T-cell (primary cell): ENCODE measurements around the gene SLC25A13. TPM values are rescaled to one million over a fixed set of nuclear protein-coding genes. Genes with fewer than 3 reads are reported as not detected.
"Not testable (repeated sequence)": the region's sequence is repeated elsewhere in the genome, so short reads cannot be mapped to it uniquely, and the experiment has no call there.

ENCODE experiments used
- ATAC-seq, 4 experiments: fragments of 200-7000 bp in 3 of 4; fragments of 150-1000 bp in 1 of 4; cut with Tn5 transposase; replicated peaks in 1 of 4; 1 replicate in 3 of 4; 2 replicates in 1 of 4; pipeline ENCODE4 v1.10.0; 2021; ENCODE audit warnings: moderate library complexity in 3 of 4, mild to moderate bottlenecking in 2 of 4, moderate number of reproducible peaks in 1 of 4
- CTCF ChIA-PET, 2 donors: fragments of 300-600 bp; sonication (Branson Sonifier 250); formaldehyde crosslinking; loops; one replicate each; lab custom pipeline; 2022; ENCODE audit warnings: antibody characterized with exemption in 2 of 2; lab: Charles Lee
- POLR2A ChIA-PET, 2 donors: fragments of 300-600 bp; sonication (Branson Sonifier 250); formaldehyde crosslinking; loops; one replicate each; lab custom pipeline; 2022; ENCODE audit warnings: antibody characterized with exemption in 2 of 2; lab: Charles Lee
- DNase-seq, 35 experiments: peaks; one replicate each; pipeline versions ENCODE4 v3.0.0 to v3.0.0-alpha.2; 2013 to 2023
- H3K27ac ChIP-seq: one replicate; pipeline ENCODE4 v1.5.1; 2013; ENCODE audit warnings: low read length
- H3K27me3 ChIP-seq, 2 experiments: replicated peaks in 1 of 2; 1 replicate in 1 of 2; 2 replicates in 1 of 2; pipeline versions ENCODE4 v1.6.1 to v1.7.0; 2013; ENCODE audit warnings: low read length in 1 of 2, mixed read lengths in 1 of 2; ENCODE audit not compliant: control insufficient read depth in 2 of 2, insufficient read depth in 2 of 2; ENCODE audit errors: extremely low read depth in 1 of 2
- H3K36me3 ChIP-seq, 2 donors: 1 replicate in 1 of 2; 2 replicates in 1 of 2; pipeline versions ENCODE4 v1.6.1 to v1.7.0; 2013; ENCODE audit warnings: low read length in 1 of 2; ENCODE audit not compliant: control insufficient read depth in 2 of 2, insufficient read depth in 1 of 2; ENCODE audit errors: extremely low read depth in 1 of 2
- H3K4me1 ChIP-seq, 2 experiments: 1 replicate in 1 of 2; 2 replicates in 1 of 2; pipeline versions ENCODE4 v1.6.1 to v1.7.0; 2013; ENCODE audit warnings: low read length in 2 of 2, mixed read lengths in 1 of 2; ENCODE audit not compliant: insufficient read depth in 2 of 2, control insufficient read depth in 1 of 2; ENCODE audit errors: extremely low read depth in 1 of 2
- H3K4me3 ChIP-seq, 2 donors: 1 replicate in 1 of 2; 2 replicates in 1 of 2; pipeline versions ENCODE4 v1.5.1 to v1.7.0; 2013; ENCODE audit warnings: mild to moderate bottlenecking in 2 of 2, low read length in 1 of 2, moderate library complexity in 1 of 2; ENCODE audit not compliant: control insufficient read depth in 1 of 2; ENCODE audit errors: extremely low read depth in 1 of 2
- H3K9me3 ChIP-seq: 2 replicates; pipeline ENCODE4 v1.7.0; 2013
- H3K27ac Mint-ChIP-seq, 2 donors: one replicate each; pipeline ENCODE4 v1.8.0; 2020 to 2021; ENCODE audit warnings: mild to moderate bottlenecking in 2 of 2, mixed read lengths in 2 of 2
- H3K27me3 Mint-ChIP-seq, 2 donors: one replicate each; pipeline ENCODE4 v1.8.0; 2021 to 2022; ENCODE audit warnings: mixed read lengths in 2 of 2
- H3K36me3 Mint-ChIP-seq: one replicate; pipeline ENCODE4 v1.8.0; 2021; ENCODE audit warnings: mixed read lengths
- H3K4me1 Mint-ChIP-seq, 3 donors: one replicate each; pipeline ENCODE4 v1.8.0; 2020 to 2022; ENCODE audit warnings: mixed read lengths in 3 of 3, mild to moderate bottlenecking in 1 of 3
- H3K4me3 Mint-ChIP-seq, 3 donors: one replicate each; pipeline ENCODE4 v1.8.0; 2020 to 2022; ENCODE audit warnings: mild to moderate bottlenecking in 3 of 3, mixed read lengths in 3 of 3, moderate library complexity in 3 of 3
- H3K9me3 Mint-ChIP-seq, 3 donors: one replicate each; pipeline ENCODE4 v1.8.0; 2020 to 2022; ENCODE audit warnings: mixed read lengths in 3 of 3
- WGBS: methylation state at CpG from one replicate; pipeline ENCODE4 v1.1.5; 2013; ENCODE audit warnings: missing lambda C conversion rate; ENCODE audit not compliant: insufficient coverage; 5-methylcytosine and 5-hydroxymethylcytosine counted together
- total RNA-seq, 35 experiments: library from RNA in 6 of 35; stranded (reverse) in 6 of 35; fragments of 120-200 nt in 1 of 35; gene quantifications; one replicate each; pipeline versions ENCODE4 v1.2.1 to v1.2.4 and lab custom pipeline; 2013 to 2026

Gene SLC25A13
- total RNA-seq, 5 donors from 2014 or later (not counting 1 experiment from before 2014, with no cell fraction given), result 8.1 to 19.1 (median 10.9) TPM

DNA sequence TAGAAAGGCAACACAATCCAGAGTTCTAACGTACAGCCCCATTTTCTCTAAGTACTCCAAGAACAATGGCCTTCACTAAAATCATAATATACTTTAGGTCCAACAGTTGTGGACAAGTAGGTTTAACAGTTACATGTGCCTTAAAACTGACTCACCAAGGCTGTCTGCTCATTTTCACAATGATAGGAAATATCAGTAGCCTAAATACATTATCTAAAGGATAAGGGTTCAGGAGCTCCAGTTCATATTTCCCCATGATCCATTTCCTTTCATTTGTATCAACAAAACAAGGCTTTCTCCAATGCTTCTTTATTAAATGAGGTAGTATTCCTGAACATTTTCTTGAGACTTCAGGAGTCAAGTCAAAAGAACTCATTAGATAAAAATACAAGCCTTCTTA lies 164.0 kb downstream of the SLC25A13 start:
- WGBS, result no CpG with 5 or more reads among the region's 1 CpG
- Mint-ChIP-seq H3K27ac (no peak overlapping the region), H3K4me1 (no peaks in the 10 kb centered on the region), H3K4me3 (no peak overlapping the region), H3K27me3 (no peaks in the 10 kb centered on the region), H3K9me3 (peaks cover 0 to 6% (median 0%) of the 10 kb centered on the region in 3 donors), H3K36me3 (peaks cover 58% of the 10 kb centered on the region)
- no peaks in the 10 kb centered on the region for H3K27me3 ChIP-seq
- no peak overlapping the region for H3K4me3 ChIP-seq
- POLR2A ChIA-PET, result no interaction called here
- no peak for DNase-seq
- ATAC-seq, result no peak
- H3K4me1 ChIP-seq, result no peaks in the 10 kb centered on the region
- H3K9me3 ChIP-seq, result no peaks in the 10 kb centered on the region
- no peak overlapping the region for H3K27ac ChIP-seq
- CTCF ChIA-PET, result no interaction called here
- H3K36me3 ChIP-seq, result no peaks in the 10 kb centered on the region

DNA sequence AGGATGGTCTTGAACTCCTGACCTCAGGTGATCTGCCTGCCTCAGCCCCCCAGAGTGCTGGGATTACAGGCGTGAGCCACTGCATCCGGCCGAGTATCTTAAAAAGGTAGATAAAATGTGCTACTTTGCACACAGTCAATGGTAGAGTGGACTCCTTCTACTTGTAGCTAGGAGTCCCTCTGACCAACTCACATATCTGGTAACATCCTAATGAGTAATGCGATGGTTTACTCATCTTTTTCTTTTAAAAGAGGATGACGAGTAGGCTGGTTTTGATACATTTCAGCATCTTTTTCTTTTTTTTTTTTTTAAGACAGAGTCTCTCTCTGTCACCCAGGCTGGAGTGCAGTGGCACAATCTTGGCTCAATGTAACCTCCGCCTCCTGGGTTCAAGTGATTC lies 167.4 kb downstream of the SLC25A13 start:
- H3K36me3 ChIP-seq, DNase-seq, CTCF ChIA-PET, H3K4me3 Mint-ChIP-seq, H3K27ac ChIP-seq, H3K27me3 ChIP-seq, H3K9me3 Mint-ChIP-seq, H3K27ac Mint-ChIP-seq, H3K27me3 Mint-ChIP-seq, H3K9me3 ChIP-seq, ATAC-seq, H3K4me1 ChIP-seq, H3K4me1 Mint-ChIP-seq, H3K4me3 ChIP-seq: not testable (repeated sequence)
- H3K36me3 Mint-ChIP-seq, result peaks cover 56% of the 10 kb centered on the region
- POLR2A ChIA-PET, result interaction anchor here in 1 of 2 donors (0.6 kb wide), 1 partner anchor 805 kb away, joined by 3 read pairs; no protein-coding TSS in a partner anchor
- no CpG with 5 or more reads among the region's 6 CpGs for WGBS

DNA sequence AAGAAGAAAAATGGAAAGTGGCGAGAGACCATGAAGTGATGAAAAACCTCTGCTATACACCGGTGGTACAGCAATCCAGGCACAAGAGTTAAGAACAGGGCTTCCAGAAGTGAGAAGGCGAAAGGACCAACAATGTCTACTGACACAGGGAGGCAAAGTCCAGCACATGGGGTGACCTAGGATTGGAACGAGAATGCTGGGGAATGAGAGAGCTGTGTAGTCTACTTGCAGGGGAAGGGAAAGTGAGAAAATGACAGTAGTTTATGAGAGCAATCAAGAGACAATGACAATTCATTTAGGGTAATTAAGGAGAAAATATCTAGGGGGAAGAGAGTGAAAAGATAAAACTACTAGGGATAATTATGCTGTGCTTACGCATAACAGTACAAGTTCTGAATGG lies 169.2 kb downstream of the SLC25A13 start:
- Histone ChIP-seq H3K27ac (no peak overlapping the region), H3K4me3 (no peak overlapping the region), H3K36me3 (peaks cover 0 to 6% of the 10 kb centered on the region in 2 donors), H3K4me1 (no peaks in the 10 kb centered on the region), H3K9me3 (no peaks in the 10 kb centered on the region), H3K27me3 (no peaks in the 10 kb centered on the region)
- WGBS, result 94% methylated on average over 4 of the region's 5 CpGs
- CTCF ChIA-PET, result no interaction called here
- ATAC-seq (no peak), DNase-seq (no peak)
- peaks cover 56% of the 10 kb centered on the region for H3K36me3 Mint-ChIP-seq
- no peak overlapping the region for H3K4me3 Mint-ChIP-seq
- H3K27ac Mint-ChIP-seq, result no peak overlapping the region
- POLR2A ChIA-PET, result no interaction called here
- H3K27me3 Mint-ChIP-seq, result no peaks in the 10 kb centered on the region
- no peaks in the 10 kb centered on the region for H3K9me3 Mint-ChIP-seq
- no peaks in the 10 kb centered on the region for H3K4me1 Mint-ChIP-seq

DNA sequence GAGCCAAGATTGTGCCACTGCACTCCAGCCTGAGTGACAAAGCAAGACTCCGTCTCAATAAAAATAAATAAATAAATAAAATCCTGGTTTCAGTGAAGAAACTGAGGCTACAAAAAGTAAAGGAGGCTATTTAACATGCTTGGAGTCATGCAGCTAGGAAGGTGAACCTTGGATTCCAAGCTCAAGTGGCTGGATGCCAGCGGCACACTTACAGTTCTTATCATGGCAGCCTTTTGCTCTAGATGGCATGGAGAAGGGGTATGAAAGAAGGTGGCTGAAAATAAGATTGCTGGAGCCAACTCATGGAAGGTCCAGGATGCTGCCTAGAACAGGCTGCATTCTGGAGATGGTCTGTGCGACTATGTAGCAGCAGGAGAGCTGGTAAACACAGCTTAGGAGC lies 170.0 kb downstream of the SLC25A13 start:
- ChIA-PET CTCF (no interaction called here), POLR2A (no interaction called here)
- Mint-ChIP-seq H3K9me3 (no peaks in the 10 kb centered on the region), H3K27me3 (no peaks in the 10 kb centered on the region), H3K36me3 (peaks cover 49% of the 10 kb centered on the region), H3K4me3 (no peak overlapping the region), H3K4me1 (no peaks in the 10 kb centered on the region), H3K27ac (no peak overlapping the region)
- 80% methylated on average over 2 of the region's 3 CpGs for WGBS
- ATAC-seq, result no peak
- peaks cover 0 to 6% of the 10 kb centered on the region in 2 donors for H3K36me3 ChIP-seq
- no peak overlapping the region for H3K27ac ChIP-seq
- H3K4me1 ChIP-seq, result no peaks in the 10 kb centered on the region
- H3K9me3 ChIP-seq, result no peaks in the 10 kb centered on the region
- H3K27me3 ChIP-seq, result no peaks in the 10 kb centered on the region
- DNase-seq, result no peak
- H3K4me3 ChIP-seq, result no peak overlapping the region

DNA sequence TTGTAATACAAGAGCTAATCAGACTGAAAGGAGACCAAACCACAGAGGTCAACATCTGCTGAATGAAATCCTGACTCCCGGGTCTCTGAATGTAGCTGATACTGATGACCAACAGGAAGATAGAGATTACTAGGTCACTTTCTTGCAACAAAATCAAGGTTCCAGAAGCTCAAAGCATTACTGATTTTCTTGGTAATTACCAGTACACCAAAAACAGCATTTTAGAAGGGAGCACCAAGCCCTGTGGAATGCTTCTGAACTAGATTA lies 177.7 kb downstream of the SLC25A13 start:
- H3K27me3 ChIP-seq, result no peaks in the 10 kb centered on the region
- H3K4me1 ChIP-seq, result no peaks in the 10 kb centered on the region
- no peaks in the 10 kb centered on the region for H3K9me3 Mint-ChIP-seq
- peaks cover 60% of the 10 kb centered on the region for H3K36me3 Mint-ChIP-seq
- H3K4me3 ChIP-seq, result no peak overlapping the region
- DNase-seq (no peak), ATAC-seq (no peak)
- no peak overlapping the region for H3K4me3 Mint-ChIP-seq
- H3K9me3 ChIP-seq, result no peaks in the 10 kb centered on the region
- ChIA-PET POLR2A (no interaction called here), CTCF (no interaction called here)
- WGBS, result no CpG with 5 or more reads among the region's 1 CpG
- no peaks in the 10 kb centered on the region for H3K27me3 Mint-ChIP-seq
- H3K27ac ChIP-seq, result no peak overlapping the region
- no peaks in the 10 kb centered on the region for H3K4me1 Mint-ChIP-seq
- no peak overlapping the region for H3K27ac Mint-ChIP-seq
- peaks cover 2 to 4% of the 10 kb centered on the region in 2 donors for H3K36me3 ChIP-seq

DNA sequence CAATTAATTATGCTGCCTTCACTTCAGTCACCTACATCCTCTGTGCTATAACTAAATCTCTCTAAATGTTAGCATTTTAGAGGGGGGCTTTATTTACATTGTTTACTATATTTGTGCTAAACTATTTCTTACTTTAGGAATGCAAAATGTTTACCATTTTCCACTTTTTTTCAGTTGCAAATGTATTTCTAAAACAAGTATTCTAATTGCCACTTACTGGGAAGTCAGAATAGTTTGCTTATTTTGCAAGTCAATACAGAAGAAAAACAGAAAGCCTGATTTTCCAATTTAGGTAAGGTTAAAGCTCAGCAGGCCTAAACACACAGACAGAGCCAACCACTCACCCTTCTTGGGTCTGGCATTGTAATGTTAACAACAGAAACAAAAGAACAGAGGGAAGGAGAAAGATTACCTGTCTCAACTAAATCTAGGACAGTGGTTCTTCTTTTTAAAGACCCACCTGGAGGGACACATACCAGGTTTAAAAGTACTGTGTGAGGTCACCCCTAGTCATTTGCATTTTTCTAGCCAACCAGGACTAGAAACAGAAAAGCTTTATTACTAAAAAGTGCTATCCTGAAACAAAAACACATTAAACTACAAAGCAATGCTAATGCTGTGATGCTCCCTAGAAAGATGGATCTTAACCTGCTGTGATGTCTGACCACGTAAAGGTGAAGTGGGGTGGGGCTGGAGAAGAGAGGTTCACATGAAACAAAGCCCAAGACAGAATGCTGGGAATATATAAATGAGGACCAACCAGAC lies 178.2 kb downstream of the SLC25A13 start:
- no peak overlapping the region for H3K4me3 ChIP-seq
- Mint-ChIP-seq H3K4me3 (no peak overlapping the region), H3K27me3 (no peaks in the 10 kb centered on the region), H3K4me1 (no peaks in the 10 kb centered on the region), H3K9me3 (no peaks in the 10 kb centered on the region), H3K36me3 (peaks cover 59% of the 10 kb centered on the region), H3K27ac (no peak overlapping the region)
- DNase-seq, result no peak
- H3K9me3 ChIP-seq, result no peaks in the 10 kb centered on the region
- WGBS, result 100% methylated on average over 1 of the region's 1 CpG
- H3K4me1 ChIP-seq, result no peaks in the 10 kb centered on the region
- H3K27ac ChIP-seq, result no peak overlapping the region
- peaks cover 2 to 4% of the 10 kb centered on the region in 2 donors for H3K36me3 ChIP-seq
- ChIA-PET POLR2A (no interaction called here), CTCF (no interaction called here)
- no peak for ATAC-seq
- no peaks in the 10 kb centered on the region for H3K27me3 ChIP-seq
